ENCODE measurements around the gene PRTFDC1.

PRTFDC1 gene

GRCh38 chr10:24866604-24867583 is 85.5 kb downstream of the PRTFDC1 start:
- TF ChIP-seq RAD21 (IDR thresholded peaks at IDR 0.05; ENCODE audit: low read depth), result no peak
- TF ChIP-seq FOXM1 (IDR thresholded peaks at IDR 0.05; ENCODE audit: borderline replicate concordance, low read depth), result no peak
- TF ChIP-seq ZBTB7A (IDR thresholded peaks at IDR 0.05; ENCODE audit: low read depth), result no peak
- no peak for TF ChIP-seq TEAD4 (IDR thresholded peaks at IDR 0.05)
- TF ChIP-seq TCF12 (IDR thresholded peaks at IDR 0.05; ENCODE audit: low read depth), result no peak

- TF ChIP-seq CEBPB (IDR thresholded peaks at IDR 0.05) (no peak), ZBTB7A (IDR thresholded peaks at IDR 0.05; ENCODE audit: low read depth) (no peak), YY1 (IDR thresholded peaks at IDR 0.05; ENCODE audit: low read depth) (no peak), USF1 (IDR thresholded peaks at IDR 0.05) (no peak), TAF1 (IDR thresholded peaks at IDR 0.05; ENCODE audit: low read depth) (no peak), MAX (IDR thresholded peaks at IDR 0.05) (no peak), NFIC (IDR thresholded peaks at IDR 0.05) (no peak), TEAD4 (IDR thresholded peaks at IDR 0.05) (no peak)
These were observed 86.6 kb downstream of the PRTFDC1 start for GRCh38 chr10:24865783-24866182.

GRCh38 chr10:24862589-24862988 is 89.8 kb downstream of the PRTFDC1 start:
- TF ChIP-seq MAX (IDR thresholded peaks at IDR 0.05), result no peak
- no peak for TF ChIP-seq CEBPB (IDR thresholded peaks at IDR 0.05)
- TF ChIP-seq USF1 (IDR thresholded peaks at IDR 0.05), result no peak
- TF ChIP-seq RAD21 (IDR thresholded peaks at IDR 0.05; ENCODE audit: low read depth), result no peak
- no peak for TF ChIP-seq NFIC (IDR thresholded peaks at IDR 0.05)
- TF ChIP-seq TEAD4 (IDR thresholded peaks at IDR 0.05), result no peak
- no peak for TF ChIP-seq ZBTB7A (IDR thresholded peaks at IDR 0.05; ENCODE audit: low read depth)
- no peak for TF ChIP-seq CREB1 (IDR thresholded peaks at IDR 0.05; ENCODE audit: low read depth)
- TF ChIP-seq FOXM1 (IDR thresholded peaks at IDR 0.05; ENCODE audit: borderline replicate concordance, low read depth), result no peak
- TF ChIP-seq TAF1 (IDR thresholded peaks at IDR 0.05; ENCODE audit: low read depth), result no peak
- no peak for TF ChIP-seq TCF12 (IDR thresholded peaks at IDR 0.05; ENCODE audit: low read depth)
- no peak for TF ChIP-seq EP300 (IDR thresholded peaks at IDR 0.05; ENCODE audit: borderline replicate concordance)
- no peak for TF ChIP-seq REST (IDR thresholded peaks at IDR 0.05; ENCODE audit: low read depth)

GRCh38 chr10:24858288-24859270 is 93.8 kb downstream of the PRTFDC1 start:
- TF ChIP-seq TEAD4 (IDR thresholded peaks at IDR 0.05), result no peak
- no peak for TF ChIP-seq TCF12 (IDR thresholded peaks at IDR 0.05; ENCODE audit: low read depth)
- TF ChIP-seq MAX (IDR thresholded peaks at IDR 0.05), result no peak
- no peak for TF ChIP-seq EGR1 (IDR thresholded peaks at IDR 0.05)
- TF ChIP-seq USF1 (IDR thresholded peaks at IDR 0.05), result no peak
- no peak for TF ChIP-seq FOXM1 (IDR thresholded peaks at IDR 0.05; ENCODE audit: borderline replicate concordance, low read depth)
- TF ChIP-seq NFIC (IDR thresholded peaks at IDR 0.05), result no peak
- no peak for TF ChIP-seq CREB1 (IDR thresholded peaks at IDR 0.05; ENCODE audit: low read depth)
- TF ChIP-seq EP300 (IDR thresholded peaks at IDR 0.05; ENCODE audit: borderline replicate concordance), result no peak
- no peak for TF ChIP-seq RAD21 (IDR thresholded peaks at IDR 0.05; ENCODE audit: low read depth)
- no peak for TF ChIP-seq CEBPB (IDR thresholded peaks at IDR 0.05)
- no peak for TF ChIP-seq TAF1 (IDR thresholded peaks at IDR 0.05; ENCODE audit: low read depth)
- no peak for TF ChIP-seq ZBTB7A (IDR thresholded peaks at IDR 0.05; ENCODE audit: low read depth)
- no peak for TF ChIP-seq REST (IDR thresholded peaks at IDR 0.05; ENCODE audit: low read depth)
